HG03439 (cell line): ENCODE data around the gene TRPC4AP.
"Not testable (repeated sequence)": the region's sequence is repeated elsewhere in the genome, so short reads cannot be mapped to it uniquely, and the experiment has no call there.

Experiments used
- ATAC-seq: cut with Tn5 transposase; IDR thresholded peaks from one replicate; pipeline ENCODE4 v1.9.1; 2021; ENCODE audit warnings: mild to moderate bottlenecking, moderate library complexity; ENCODE audit not compliant: unreplicated experiment

TRPC4AP gene

GRCh38 chr20:35059612-35060011, 33.0 kb downstream of the TRPC4AP start:
- ATAC-seq = no peak

DNA sequence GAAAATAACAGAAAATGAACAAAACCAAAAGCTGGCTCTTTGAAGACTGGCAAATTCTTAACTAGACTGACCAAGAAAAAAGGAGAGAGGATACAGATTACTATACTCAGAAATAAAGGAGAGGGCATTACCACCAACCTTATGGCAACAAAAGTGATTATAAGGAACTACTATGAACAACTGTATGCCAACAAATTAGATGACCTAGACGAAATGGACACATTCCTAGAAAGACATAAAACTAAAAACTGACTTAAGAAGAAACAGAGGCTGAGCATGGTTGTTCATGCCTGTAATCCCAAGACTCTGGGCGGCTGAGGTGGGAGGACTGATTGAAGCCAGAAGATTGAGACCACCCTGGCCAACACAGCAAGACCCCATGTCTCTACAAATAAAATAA, 33.5 kb downstream of the TRPC4AP start:
- ATAC-seq = no peak

DNA sequence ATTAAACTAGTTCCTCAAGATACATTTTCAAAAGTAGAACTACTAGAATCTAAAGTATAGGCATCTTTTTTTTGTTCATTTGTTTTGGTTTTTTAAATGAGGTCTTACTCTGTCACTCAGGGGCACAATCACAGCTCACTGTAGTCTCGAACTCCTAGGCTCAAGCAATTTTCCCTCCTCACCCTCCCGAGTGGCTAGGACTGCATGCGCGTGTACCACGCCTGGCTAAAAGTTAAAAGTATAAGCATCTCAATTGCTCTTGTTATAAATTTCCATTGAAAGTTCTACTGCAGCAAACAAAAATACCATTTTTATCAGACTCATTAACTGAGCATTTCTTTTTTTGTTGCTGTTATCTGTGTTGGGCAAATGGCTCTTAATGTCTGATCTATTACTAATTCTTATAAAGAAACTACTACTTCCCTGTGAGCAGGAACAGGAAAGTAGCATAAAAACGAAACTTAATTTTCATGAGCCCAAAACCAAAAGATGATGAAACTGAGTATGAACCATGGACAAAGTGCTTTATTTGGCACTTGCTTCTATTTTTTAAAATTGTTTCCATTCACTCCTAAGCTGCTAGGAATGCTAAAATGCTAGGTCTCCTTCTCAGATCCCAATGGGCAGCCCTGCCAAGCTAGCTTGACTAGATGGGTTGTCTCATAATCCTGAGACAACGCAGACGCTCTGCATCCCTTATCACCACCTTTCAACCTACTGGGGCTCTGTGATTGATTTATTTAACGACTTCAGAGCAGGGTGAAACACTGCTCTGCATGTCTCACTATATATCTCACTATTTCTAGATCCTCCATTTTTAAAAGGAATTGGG, 36.9 kb downstream of the TRPC4AP start:
- no peak for ATAC-seq

DNA sequence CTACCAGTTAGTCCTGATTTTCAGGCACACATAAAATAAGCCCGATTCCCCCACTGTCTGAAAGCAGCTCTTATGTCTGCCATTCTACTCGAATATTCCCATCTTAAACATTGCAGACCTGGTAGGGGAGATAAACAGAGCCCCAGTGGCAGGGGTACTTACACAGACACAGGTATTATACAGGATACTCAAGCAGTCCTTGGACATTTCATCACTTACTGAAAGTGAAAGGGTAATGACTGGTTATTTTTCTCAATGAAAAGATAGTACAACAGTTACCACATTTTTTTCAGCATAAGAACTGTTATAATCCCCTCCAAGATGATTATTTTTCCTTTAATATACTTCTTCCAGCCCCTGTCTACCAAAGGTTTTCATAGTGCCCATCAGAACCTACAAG, 37.8 kb downstream of the TRPC4AP start:
- ATAC-seq = no peak

GRCh38 chr20:35052616-35053015, 40.0 kb downstream of the TRPC4AP start:
- not testable (repeated sequence) for ATAC-seq

DNA sequence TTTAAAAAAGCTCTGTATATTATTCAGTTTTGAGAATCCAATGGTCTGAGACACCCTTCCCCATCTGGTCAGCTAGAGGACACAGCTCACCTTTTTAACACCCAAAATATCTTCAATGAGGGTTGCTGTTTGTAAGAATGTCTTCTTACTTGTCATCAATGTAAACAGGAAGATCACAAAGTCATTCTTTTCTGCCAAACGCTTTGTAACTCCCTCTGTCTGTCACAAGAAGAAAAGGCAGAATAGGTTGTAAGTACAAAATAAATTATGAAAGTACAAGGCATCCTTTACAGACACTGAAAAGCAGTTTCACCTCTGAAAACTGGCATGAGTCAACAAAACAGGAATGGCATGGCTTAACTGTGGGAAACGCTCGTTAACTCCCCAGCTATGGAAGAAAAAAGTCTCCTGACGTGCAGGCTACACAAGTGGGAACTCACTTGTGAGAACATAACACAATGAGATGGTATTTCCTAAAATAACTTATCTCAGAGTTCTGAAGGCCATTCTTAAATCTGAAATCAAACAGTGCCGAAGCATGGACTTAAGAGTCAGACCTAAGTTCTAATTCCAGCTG, 42.7 kb downstream of the TRPC4AP start:
- no peak for ATAC-seq

GRCh38 chr20:35048739-35049138, 43.9 kb downstream of the TRPC4AP start:
- ATAC-seq = no peak

DNA sequence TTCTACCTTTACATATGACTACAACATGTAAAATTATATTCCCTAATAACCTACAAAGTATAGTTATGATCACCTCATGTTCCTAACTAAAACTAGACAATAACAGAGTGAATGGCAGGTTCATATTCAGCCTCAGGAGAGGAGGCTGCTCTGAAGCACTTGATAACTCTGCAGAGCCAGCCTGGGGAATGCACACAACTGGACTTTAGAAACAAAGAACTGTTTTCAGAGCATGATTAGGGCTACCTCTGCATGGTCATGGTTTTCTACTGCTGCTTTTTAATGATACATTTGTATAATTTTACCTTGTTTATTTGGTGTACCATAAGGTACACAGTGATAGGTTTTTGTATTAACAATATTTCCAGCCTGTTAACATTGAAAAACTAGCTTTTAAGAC, 50.3 kb downstream of the TRPC4AP start:
- no peak for ATAC-seq

DNA sequence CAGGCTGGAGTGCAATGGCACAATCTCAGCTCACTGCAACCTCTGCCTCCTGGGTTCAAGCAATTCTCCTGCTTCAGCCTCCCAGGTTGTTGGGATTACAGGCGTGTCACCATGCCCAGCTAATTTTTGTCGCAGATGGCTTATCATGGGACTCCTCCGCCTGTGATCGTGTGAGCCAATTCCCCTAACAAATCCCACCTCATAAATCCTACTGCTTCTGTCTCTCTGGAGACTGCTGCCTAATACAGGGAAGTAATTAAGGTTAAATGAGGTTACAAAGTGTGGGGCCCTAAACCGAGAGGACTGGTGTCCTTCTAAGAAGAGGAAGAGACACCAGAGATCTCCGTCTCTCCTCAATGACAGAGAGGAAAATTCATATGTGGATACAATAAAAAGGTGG, 52.0 kb downstream of the TRPC4AP start:
- no peak for ATAC-seq

GRCh38 chr20:35039846-35040489, 52.6 kb downstream of the TRPC4AP start:
- no peak for ATAC-seq

- ATAC-seq = no peak
Measured at GRCh38 chr20:35039146-35039545, 53.5 kb downstream of the TRPC4AP start.

- no peak for ATAC-seq
Measured at GRCh38 chr20:35034145-35034544, 58.5 kb downstream of the TRPC4AP start.

DNA sequence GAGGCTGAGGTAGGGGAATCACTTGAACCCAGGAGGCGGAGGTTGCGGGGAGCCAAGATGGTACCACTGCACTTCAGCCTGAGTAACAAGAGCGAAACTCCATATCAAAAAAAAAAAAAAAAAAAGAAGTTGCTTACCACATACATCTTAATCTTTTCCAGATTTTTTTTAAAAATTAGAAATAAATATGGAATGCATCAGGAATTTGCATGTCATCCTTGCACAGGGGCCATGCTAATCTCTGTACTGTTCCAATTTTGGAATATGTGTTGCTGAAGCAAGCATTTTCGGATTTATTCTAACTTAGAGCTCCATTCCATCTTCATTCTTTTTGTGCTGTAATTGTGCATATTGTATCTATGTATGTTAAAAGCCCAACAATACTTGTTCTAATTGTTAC, 62.5 kb downstream of the TRPC4AP start:
- no peak for ATAC-seq

DNA sequence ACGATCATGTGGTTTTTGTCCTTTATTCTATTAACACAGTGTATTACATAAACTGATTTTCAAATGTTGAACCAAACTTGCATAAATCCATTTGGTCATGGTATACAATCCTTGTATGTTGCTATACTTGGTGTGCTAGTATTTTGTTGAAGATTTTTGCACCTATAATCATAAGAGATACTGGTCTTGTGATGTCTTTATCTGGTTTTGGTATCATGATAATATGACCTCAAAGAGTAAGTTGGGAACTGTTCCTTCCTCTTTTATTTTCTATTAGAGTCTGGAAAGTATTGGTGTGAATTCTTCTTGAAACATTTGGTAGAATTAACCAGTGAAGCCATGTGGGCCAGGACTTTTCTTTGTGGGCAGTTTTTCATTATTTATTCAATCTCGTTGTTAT, 65.3 kb downstream of the TRPC4AP start:
- no peak for ATAC-seq

DNA sequence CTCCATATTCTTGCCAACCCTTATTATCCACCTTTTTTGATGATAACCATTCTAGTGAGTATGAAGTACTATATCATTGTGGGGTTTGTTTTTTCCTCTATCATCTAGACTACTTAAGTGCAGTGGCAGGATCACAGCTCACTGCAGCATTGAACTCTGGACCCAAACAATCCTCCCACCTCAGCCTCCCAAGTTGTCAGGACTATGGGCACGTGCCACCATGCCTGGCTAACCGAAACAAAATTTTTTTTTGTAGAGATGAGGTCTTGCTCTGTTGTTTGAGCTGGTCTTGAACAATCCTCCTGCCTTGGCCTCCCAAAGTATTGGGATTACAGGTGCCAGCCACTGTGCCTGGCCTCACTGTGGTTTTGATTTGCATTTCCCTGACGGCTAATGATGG, 67.5 kb downstream of the TRPC4AP start:
- ATAC-seq = no peak

DNA sequence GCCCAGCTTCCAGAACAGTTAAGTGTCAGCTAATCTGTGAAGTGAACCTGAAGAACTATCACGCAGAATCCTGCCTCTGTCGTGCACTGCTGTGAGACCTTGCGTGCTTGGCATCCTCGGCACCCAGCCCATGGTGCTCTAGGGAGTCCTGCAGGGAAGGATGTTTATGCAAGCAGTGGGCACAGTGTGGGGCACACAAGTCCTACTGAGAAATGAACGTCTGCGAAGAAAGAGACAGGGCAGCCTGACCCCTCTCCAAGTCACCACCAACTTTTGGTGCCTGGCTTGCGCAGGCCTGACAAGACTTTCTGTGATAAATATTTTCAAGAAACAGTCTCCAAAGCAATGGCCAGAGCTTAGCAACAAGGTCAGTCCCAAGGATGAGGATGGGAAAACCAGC, 69.0 kb downstream of the TRPC4AP start:
- ATAC-seq = no peak

DNA sequence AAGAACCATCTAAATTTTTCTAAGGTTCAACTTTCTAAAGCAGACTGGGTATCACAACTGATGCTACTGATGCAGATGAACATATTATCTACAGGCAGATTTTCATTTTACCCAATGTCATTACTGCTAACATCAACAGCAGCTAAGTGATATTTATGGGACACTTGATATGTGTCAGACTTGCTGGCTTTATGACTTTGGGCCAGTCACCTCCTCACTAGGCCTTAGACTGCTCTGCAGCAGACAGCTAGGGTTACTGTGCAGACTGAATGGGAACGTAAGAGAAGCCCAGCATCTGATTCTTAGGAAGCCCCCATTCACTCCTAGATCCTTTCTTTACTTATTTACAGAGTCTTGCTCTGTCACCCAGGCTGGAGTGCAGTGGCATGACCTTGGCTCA, 70.8 kb downstream of the TRPC4AP start:
- no peak for ATAC-seq

DNA sequence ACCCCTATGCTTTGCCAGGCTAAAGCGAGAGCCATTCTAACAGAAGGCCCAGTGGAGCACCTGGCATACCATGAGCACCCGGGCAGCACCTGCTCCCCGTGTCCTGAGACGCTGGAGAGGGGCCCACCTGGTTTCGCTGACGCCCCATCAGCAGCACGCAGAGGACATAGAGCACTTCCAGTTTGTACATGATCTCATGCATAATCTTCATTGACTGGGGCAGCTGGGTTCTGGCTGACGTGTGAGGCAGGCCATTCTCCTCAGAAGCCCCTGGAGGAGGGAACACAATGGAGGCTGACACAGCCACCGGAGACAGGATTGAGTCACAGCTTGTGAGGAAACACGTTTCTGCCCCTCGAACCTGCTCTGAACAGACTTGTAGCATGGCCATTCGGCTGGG, 71.5 kb downstream of the TRPC4AP start:
- ATAC-seq = no peak

- ATAC-seq = no peak
Measured at GRCh38 chr20:35020108-35020928, 72.3 kb downstream of the TRPC4AP start.

GRCh38 chr20:35018590-35019371, 73.8 kb downstream of the TRPC4AP start:
- ATAC-seq = no peak
